ENCODE results near the gene NDUFA8. TPM values are rescaled to one million over a fixed set of nuclear protein-coding genes. Genes with fewer than 3 reads are reported as not detected.

The NDUFA8 gene
- total RNA-seq, 4 donors from 2014 or later, result 39.0 to 84.0 (median 71.9) TPM

DNA sequence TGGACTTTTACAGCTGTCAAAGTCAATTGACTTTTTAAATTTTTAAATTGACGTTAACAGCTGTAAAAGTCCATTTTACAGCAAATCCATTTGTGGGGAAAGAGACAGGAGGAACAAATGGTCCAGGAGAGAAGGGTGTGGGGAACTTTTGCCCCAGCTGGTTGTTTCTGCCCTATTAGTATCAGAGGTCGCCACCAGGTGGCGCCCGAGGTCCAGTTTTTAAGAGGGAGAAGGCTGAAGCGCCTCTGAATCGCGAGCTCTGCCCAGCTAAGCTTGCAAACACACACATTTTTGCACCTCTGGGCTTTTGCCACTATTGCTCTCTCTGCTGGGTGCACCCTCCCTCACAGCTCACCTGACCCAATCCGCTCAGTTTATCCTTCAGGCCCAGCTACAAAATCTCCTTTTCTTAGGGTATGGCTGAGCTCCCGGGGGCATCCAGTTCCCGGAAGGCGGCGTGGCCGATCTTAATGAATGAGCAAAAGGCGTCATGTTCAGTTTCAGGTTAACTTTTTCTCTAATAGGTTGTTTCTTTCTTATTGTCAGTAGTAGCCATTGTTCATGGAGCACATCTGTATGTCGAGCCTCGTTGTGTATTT lies 60.2 kb downstream of the NDUFA8 start:
- H3K27me3 ChIP-seq, result no peaks in the 10 kb centered on the region
- peak; percentile 82 for ATAC-seq
- 37 to 43% methylated on average over 5 to 10 of the region's 16 CpGs for WGBS, 2 donors (ENCODE audit: low coverage in 1 of 2)
- H3K36me3 ChIP-seq, result no peaks in the 10 kb centered on the region
- H3K9me3 ChIP-seq, result peaks cover 0 to 9% (median 0%) of the 10 kb centered on the region in 3 donors
- H3K4me3 ChIP-seq, result no peak overlapping the region
- H3K4me1 ChIP-seq, result peaks cover 0 to 20% (median 0%) of the 10 kb centered on the region in 3 donors
- TF ChIP-seq POLR2A (IDR thresholded peaks at IDR 0.05), result no peak
- TF ChIP-seq EP300 (IDR thresholded peaks at IDR 0.05), result no peak
- TF ChIP-seq, protein P1, sequence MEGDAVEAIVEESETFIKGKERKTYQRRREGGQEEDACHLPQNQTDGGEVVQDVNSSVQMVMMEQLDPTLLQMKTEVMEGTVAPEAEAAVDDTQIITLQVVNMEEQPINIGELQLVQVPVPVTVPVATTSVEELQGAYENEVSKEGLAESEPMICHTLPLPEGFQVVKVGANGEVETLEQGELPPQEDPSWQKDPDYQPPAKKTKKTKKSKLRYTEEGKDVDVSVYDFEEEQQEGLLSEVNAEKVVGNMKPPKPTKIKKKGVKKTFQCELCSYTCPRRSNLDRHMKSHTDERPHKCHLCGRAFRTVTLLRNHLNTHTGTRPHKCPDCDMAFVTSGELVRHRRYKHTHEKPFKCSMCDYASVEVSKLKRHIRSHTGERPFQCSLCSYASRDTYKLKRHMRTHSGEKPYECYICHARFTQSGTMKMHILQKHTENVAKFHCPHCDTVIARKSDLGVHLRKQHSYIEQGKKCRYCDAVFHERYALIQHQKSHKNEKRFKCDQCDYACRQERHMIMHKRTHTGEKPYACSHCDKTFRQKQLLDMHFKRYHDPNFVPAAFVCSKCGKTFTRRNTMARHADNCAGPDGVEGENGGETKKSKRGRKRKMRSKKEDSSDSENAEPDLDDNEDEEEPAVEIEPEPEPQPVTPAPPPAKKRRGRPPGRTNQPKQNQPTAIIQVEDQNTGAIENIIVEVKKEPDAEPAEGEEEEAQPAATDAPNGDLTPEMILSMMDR (IDR thresholded peaks at IDR 0.05), result peak; percentile 88 to 93 (median 92)
- H3K27ac ChIP-seq, result no peak overlapping the region

DNA sequence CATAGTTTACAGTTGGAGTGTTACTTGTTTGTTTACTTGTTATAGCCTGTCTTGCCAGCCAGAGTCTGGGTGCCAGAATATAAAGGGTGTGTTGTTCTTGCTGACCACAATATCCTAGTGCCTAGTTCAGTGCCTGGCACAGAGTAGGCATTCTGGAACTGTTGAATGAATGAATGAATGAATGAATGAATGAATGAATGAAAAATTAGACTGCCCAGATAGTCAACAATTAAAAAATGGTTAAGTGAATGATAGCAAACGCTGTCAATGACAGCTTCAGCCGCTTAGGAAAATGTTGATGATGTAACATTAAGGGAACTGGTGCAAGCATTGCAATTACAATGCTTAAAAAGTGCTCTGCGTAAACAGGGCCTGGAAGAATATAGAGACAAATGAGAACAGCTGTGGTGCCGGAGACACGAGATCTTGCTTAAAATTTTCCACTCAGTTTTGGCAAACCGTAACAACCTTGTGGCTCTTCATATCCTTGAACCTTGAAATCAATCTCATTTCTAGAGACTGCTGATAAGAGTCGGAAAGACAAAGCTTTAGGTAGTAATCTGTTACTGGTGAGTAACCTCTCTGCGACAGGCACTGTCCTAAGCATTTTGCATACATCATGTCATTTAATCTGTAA lies 61.8 kb downstream of the NDUFA8 start:
- peak overlapping the region in 3 of 4 donors; percentile 38 to 53 (median 38) for H3K27ac ChIP-seq
- H3K4me1 ChIP-seq, result peaks cover 0 to 28% (median 0%) of the 10 kb centered on the region in 3 donors
- no peaks in the 10 kb centered on the region for H3K36me3 ChIP-seq
- H3K27me3 ChIP-seq, result no peaks in the 10 kb centered on the region
- H3K9me3 ChIP-seq, result no peaks in the 10 kb centered on the region
- 44 to 45% methylated on average over 8 of the region's 8 CpGs for WGBS, 2 donors (ENCODE audit: low coverage in 1 of 2)
- no peak overlapping the region for H3K4me3 ChIP-seq
- TF ChIP-seq POLR2A (IDR thresholded peaks at IDR 0.05) (no peak), POLR2AphosphoS5 (IDR thresholded peaks at IDR 0.05) (no peak), EP300 (IDR thresholded peaks at IDR 0.05) (no peak)
- TF ChIP-seq, protein P1 (IDR thresholded peaks at IDR 0.05), result no peak
- ATAC-seq, result no peak

DNA sequence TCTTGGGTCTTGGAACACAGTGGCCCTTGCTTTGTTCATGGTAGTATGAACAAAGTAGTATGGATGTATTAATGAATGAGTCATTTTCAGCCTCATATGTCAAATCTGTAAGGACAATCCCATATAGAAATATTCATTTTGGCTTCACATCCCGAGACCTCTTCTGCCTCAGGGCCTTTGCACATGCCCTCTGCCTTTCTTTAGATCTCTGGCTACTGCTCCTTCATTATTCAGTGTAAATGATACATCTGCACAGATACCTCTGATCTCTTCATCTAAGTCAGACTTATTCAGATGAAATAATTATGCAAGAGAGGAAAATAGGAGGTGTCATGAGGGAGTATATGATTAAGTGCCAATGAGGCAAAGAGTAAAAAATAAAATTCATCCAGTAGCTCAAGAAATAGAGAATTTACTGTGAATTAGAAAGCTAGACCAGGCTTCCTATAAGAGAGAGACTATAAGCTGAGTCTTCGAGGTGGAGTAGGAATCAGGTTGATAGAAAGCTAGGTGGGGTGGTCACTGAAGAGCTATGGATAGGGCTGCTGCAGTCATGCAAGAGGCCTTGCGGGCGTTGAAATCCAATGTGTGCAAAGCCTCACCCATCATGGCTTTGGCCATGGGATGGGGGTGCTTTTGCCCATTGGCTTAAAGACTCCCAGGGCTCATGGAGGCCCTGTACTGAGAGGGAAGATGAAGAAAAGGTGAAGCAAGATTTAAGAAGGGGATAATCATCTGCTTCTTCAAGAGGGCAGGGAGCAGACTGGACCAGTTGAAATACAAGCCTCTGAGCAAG lies 62.8 kb downstream of the NDUFA8 start:
- Histone ChIP-seq H3K4me3 (no peak overlapping the region), H3K36me3 (no peaks in the 10 kb centered on the region), H3K27ac (peak overlapping the region in 2 of 4 donors; percentile 38 to 53), H3K27me3 (no peaks in the 10 kb centered on the region), H3K4me1 (peaks cover 0 to 36% (median 4%) of the 10 kb centered on the region in 3 donors), H3K9me3 (no peaks in the 10 kb centered on the region)
- ATAC-seq, result no peak
- TF ChIP-seq POLR2A (IDR thresholded peaks at IDR 0.05) (no peak), POLR2AphosphoS5 (IDR thresholded peaks at IDR 0.05) (no peak), EP300 (IDR thresholded peaks at IDR 0.05) (no peak)
- TF ChIP-seq, protein P1 (IDR thresholded peaks at IDR 0.05), result no peak
- 87 to 100% methylated on average over 3 to 4 of the region's 4 CpGs for WGBS, 2 donors (ENCODE audit: low coverage in 1 of 2)

DNA sequence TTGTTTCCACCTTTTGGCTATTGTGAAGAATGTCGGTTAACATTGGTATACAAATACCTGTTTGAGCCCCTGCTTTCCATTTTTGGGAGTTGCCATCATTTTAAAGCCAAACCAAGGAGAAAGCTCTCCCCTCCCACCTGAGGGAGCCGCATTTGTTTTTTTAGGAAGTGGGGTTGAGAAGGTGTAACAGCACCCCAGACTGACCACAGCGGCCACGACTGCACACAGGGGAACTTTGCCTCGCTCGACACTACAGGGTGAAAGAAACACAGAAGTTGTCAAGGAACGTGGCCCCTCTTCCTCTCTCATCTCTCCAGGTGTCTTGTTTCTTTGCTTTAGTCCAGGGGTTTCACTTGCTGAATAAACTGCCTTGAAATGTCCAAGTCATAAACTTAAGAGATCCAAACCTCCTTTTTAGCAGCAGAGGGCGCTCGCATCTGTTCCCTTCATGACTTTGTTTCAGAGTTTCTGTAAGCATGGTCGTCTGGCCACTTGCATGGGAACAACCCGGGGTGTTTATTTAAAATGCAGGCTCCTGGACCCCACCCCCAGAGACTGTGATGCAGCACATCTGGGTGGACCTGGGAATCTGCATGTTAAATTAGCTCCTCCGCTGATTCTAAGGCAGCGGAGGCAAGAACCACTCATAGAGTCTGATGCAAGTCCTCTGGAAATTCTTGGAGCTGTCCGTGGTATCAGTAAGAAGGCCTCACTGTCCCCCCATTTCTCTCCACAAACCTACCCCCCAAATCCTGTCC lies 64.4 kb downstream of the NDUFA8 start:
- H3K4me1 ChIP-seq, result peaks cover 0 to 52% (median 19%) of the 10 kb centered on the region in 3 donors
- H3K27ac ChIP-seq, result no peak overlapping the region
- H3K27me3 ChIP-seq, result no peaks in the 10 kb centered on the region
- no peaks in the 10 kb centered on the region for H3K9me3 ChIP-seq
- WGBS, 2 donors (ENCODE audit: low coverage in 1 of 2), result 30 to 50% methylated on average over 2 to 12 of the region's 14 CpGs
- no peaks in the 10 kb centered on the region for H3K36me3 ChIP-seq
- no peak overlapping the region for H3K4me3 ChIP-seq
- no peak for TF ChIP-seq EP300 (IDR thresholded peaks at IDR 0.05)
- TF ChIP-seq POLR2AphosphoS5 (IDR thresholded peaks at IDR 0.05), result no peak
- no peak for TF ChIP-seq POLR2A (IDR thresholded peaks at IDR 0.05)
- TF ChIP-seq, protein P1 (IDR thresholded peaks at IDR 0.05), result peak; percentile 35 to 64 (median 41)
- ATAC-seq, result no peak

Small RNA genes within 50 kb of the gene (small RNA-seq; reads per million reads assigned to genes)
- 0 reads per million in 4 donors for gene MIR4478

Other genes starting within 250 kb of the NDUFA8 start
- 10 to 100 TPM; 15.1 to 42.6 (median 29.1) TPM for gene TTLL11, start 66.5 kb downstream of the NDUFA8 start, total RNA-seq
- 1 to 10 TPM in 1 of 4 donors, not detected in 3; 6.2 TPM for gene MORN5, start 129 bp upstream of the NDUFA8 start, total RNA-seq
- 10 to 100 TPM in 1 of 4 donors, 1 to 10 TPM in 3; 1.7 to 13.0 (median 4.9) TPM for gene LHX6, start 69.2 kb upstream of the NDUFA8 start, total RNA-seq
- gene RBM18, start 105.1 kb upstream of the NDUFA8 start, total RNA-seq, result 10 to 100 TPM; 11.0 to 21.5 (median 18.1) TPM
- 10 to 100 TPM; 24.1 to 38.0 (median 29.7) TPM for gene MRRF, start 105.1 kb upstream of the NDUFA8 start, total RNA-seq
- gene PTGS1, start 211.2 kb upstream of the NDUFA8 start, total RNA-seq, result 100 to 1,000 TPM in 1 of 4 donors, 10 to 100 TPM in 3; 15.8 to 154 (median 46.4) TPM